HL-60/S4 treated with phorbol 12-myristate 13-acetate at 8.2 ng/mL for 4 days and 3 days (cell line): ENCODE measurements around the gene CAMKK2.
"Not testable (repeated sequence)": the region's sequence is repeated elsewhere in the genome, so short reads cannot be mapped to it uniquely, and the experiment has no call there.

Source experiments
- in situ Hi-C: fragments of 300-500 bp; cut with MboI; formaldehyde crosslinking; loops from 2 replicates; pipeline ENCODE4 v1.15.0; 2022; ENCODE audit warnings: low sequenced_read_pairs

Gene CAMKK2

GRCh38 chr12:121299662-121300061 is 3.2 kb upstream of the CAMKK2 start:
- in situ Hi-C loops, result no loop called here

GRCh38 chr12:121298411-121298810 is 1.9 kb upstream of the CAMKK2 start:
- in situ Hi-C loops, result not testable (repeated sequence)

GRCh38 chr12:121297435-121297991 is 1.0 kb upstream of the CAMKK2 start:
- in situ Hi-C loops, result no loop called here

GRCh38 chr12:121295746-121296617 is 527 bp downstream of the CAMKK2 start:
- in situ Hi-C loops, result no loop called here

GRCh38 chr12:121295116-121295745 is 1.3 kb downstream of the CAMKK2 start:
- in situ Hi-C loops, result no loop called here

- in situ Hi-C loops, result no loop called here
These were observed 2.2 kb downstream of the CAMKK2 start for GRCh38 chr12:121294151-121294889.

- in situ Hi-C loops, result no loop called here
These were observed 2.9 kb downstream of the CAMKK2 start for GRCh38 chr12:121293603-121294002.

GRCh38 chr12:121290410-121290809 is 6.1 kb downstream of the CAMKK2 start:
- in situ Hi-C loops, result no loop called here

GRCh38 chr12:121289962-121290361 is 6.5 kb downstream of the CAMKK2 start:
- in situ Hi-C loops, result no loop called here

GRCh38 chr12:121288986-121289385 is 7.5 kb downstream of the CAMKK2 start:
- in situ Hi-C loops, result no loop called here

- in situ Hi-C loops, result no loop called here
These were observed 8.2 kb downstream of the CAMKK2 start for GRCh38 chr12:121288158-121288845.

- in situ Hi-C loops, result no loop called here
These were observed 9.1 kb downstream of the CAMKK2 start for GRCh38 chr12:121287267-121287954.

- in situ Hi-C loops, result no loop called here
These were observed 10.7 kb downstream of the CAMKK2 start for GRCh38 chr12:121285856-121286255.

- in situ Hi-C loops, result no loop called here
These were observed 11.7 kb downstream of the CAMKK2 start for GRCh38 chr12:121284551-121285390.

- in situ Hi-C loops, result no loop called here
These were observed 12.7 kb downstream of the CAMKK2 start for GRCh38 chr12:121283841-121284240.

GRCh38 chr12:121283388-121283787 is 13.1 kb downstream of the CAMKK2 start:
- in situ Hi-C loops, result no loop called here

- in situ Hi-C loops, result not testable (repeated sequence)
These were observed 13.6 kb downstream of the CAMKK2 start for GRCh38 chr12:121282910-121283309.

GRCh38 chr12:121282072-121282742 is 14.3 kb downstream of the CAMKK2 start:
- in situ Hi-C loops, result no loop called here

- in situ Hi-C loops, result not testable (repeated sequence)
These were observed 15.4 kb downstream of the CAMKK2 start for GRCh38 chr12:121281116-121281515.
